DMS114 treated with DMSO at 0.1 percent for 48 hours (cell line): ENCODE measurements around the gene CLN6.
"Not testable (repeated sequence)": the region's sequence is repeated elsewhere in the genome, so short reads cannot be mapped to it uniquely, and the experiment has no call there.

Experiments
- DNase-seq: peaks from one replicate; lab custom pipeline; 2025; ENCODE audit not compliant: unreplicated experiment; lab: John Stamatoyannopoulos, UW

The CLN6 gene

GRCh38 chr15:68192117-68192516 lies 37.4 kb downstream of the CLN6 start:
- no peak for DNase-seq

GRCh38 chr15:68191555-68191954 lies 38.0 kb downstream of the CLN6 start:
- no peak for DNase-seq

- DNase-seq = no peak
Measured at GRCh38 chr15:68190048-68190447, 39.5 kb downstream of the CLN6 start.

GRCh38 chr15:68188647-68189046 lies 40.9 kb downstream of the CLN6 start:
- no peak for DNase-seq

- no peak for DNase-seq
Measured at GRCh38 chr15:68187559-68187958, 42.0 kb downstream of the CLN6 start.

- DNase-seq = no peak
Measured at GRCh38 chr15:68186671-68187397, 42.7 kb downstream of the CLN6 start.

GRCh38 chr15:68184616-68185480 lies 44.7 kb downstream of the CLN6 start:
- no peak for DNase-seq

GRCh38 chr15:68183616-68184315 lies 45.8 kb downstream of the CLN6 start:
- no peak for DNase-seq

GRCh38 chr15:68177742-68178141 lies 51.8 kb downstream of the CLN6 start:
- DNase-seq = no peak

GRCh38 chr15:68176601-68177000 lies 52.9 kb downstream of the CLN6 start:
- DNase-seq = no peak

GRCh38 chr15:68175526-68175925 lies 54.0 kb downstream of the CLN6 start:
- DNase-seq = no peak

GRCh38 chr15:68173119-68173518 lies 56.4 kb downstream of the CLN6 start:
- DNase-seq = no peak

GRCh38 chr15:68172037-68172436 lies 57.5 kb downstream of the CLN6 start:
- DNase-seq = not testable (repeated sequence)

GRCh38 chr15:68166847-68167246 lies 62.7 kb downstream of the CLN6 start:
- DNase-seq = no peak

GRCh38 chr15:68163191-68163590 lies 66.3 kb downstream of the CLN6 start:
- no peak for DNase-seq

GRCh38 chr15:68158046-68158628 lies 71.4 kb downstream of the CLN6 start:
- DNase-seq = no peak

GRCh38 chr15:68157074-68157473 lies 72.5 kb downstream of the CLN6 start:
- DNase-seq = no peak
